OCI-LY1 (cell line): ENCODE results near the gene PRKCA.

Experiments used
- H2AFZ ChIP-seq: fragments of 200-600 bp; sonication (generic), shearing (Covaris generic); 2 replicates; pipeline ENCODE4 v1.6.0; 2014; ENCODE audit warnings: antibody characterized with exemption, mild to moderate bottlenecking, low read length
- H3F3A ChIP-seq: fragments of 200-600 bp; sonication (generic), shearing (Covaris generic); 2 replicates; pipeline ENCODE4 v1.6.0; 2014; ENCODE audit warnings: mild to moderate bottlenecking, antibody characterized with exemption, low read length, moderate library complexity; ENCODE audit not compliant: insufficient read depth
- H3K27ac ChIP-seq: fragments of 200-600 bp; sonication (generic); 2 replicates; pipeline ENCODE4 v1.5.1; 2014; ENCODE audit warnings: low read length, mixed run types, mild to moderate bottlenecking, low read depth; ENCODE audit not compliant: poor library complexity, severe bottlenecking
- H3K27me3 ChIP-seq: fragments of 200-600 bp; sonication (generic); 2 replicates; pipeline ENCODE4 v1.6.0; 2014; ENCODE audit warnings: antibody characterized with exemption, mild to moderate bottlenecking, low read length, moderate library complexity; ENCODE audit not compliant: insufficient read depth
- H3K36me3 ChIP-seq: fragments of 200-600 bp; sonication (generic); 2 replicates; pipeline ENCODE4 v1.6.1; 2014; ENCODE audit warnings: mild to moderate bottlenecking, antibody characterized with exemption, low read length, moderate library complexity, mixed read lengths; ENCODE audit not compliant: insufficient read depth
- H3K4me1 ChIP-seq: fragments of 200-600 bp; sonication (generic); 2 replicates; pipeline ENCODE4 v1.5.1; 2014; ENCODE audit warnings: mild to moderate bottlenecking, low read length, moderate library complexity; ENCODE audit not compliant: insufficient read depth, severe bottlenecking
- H3K4me2 ChIP-seq: fragments of 200-600 bp; sonication (generic), shearing (Covaris generic); 2 replicates; pipeline ENCODE4 v1.6.1; 2014; ENCODE audit warnings: low read length
- H3K4me3 ChIP-seq: fragments of 200-600 bp; sonication (generic); 2 replicates; pipeline ENCODE4 v1.5.1; 2014; ENCODE audit warnings: low read length, low read depth, mild to moderate bottlenecking, mixed read lengths; ENCODE audit not compliant: poor library complexity, severe bottlenecking
- H3K79me2 ChIP-seq: fragments of 200-600 bp; shearing (Covaris generic); 2 replicates; pipeline ENCODE4 v1.6.1; 2016; ENCODE audit warnings: mixed run types, low read length, mixed read lengths; ENCODE audit not compliant: insufficient read depth
- H3K9ac ChIP-seq: fragments of 200-600 bp; sonication (generic), shearing (Covaris generic); 2 replicates; pipeline ENCODE4 v1.6.1; 2014; ENCODE audit warnings: mild to moderate bottlenecking, low read length, mixed read lengths
- H3K9me2 ChIP-seq: fragments of 200-600 bp; sonication (generic), shearing (Covaris generic); 2 replicates; pipeline ENCODE4 v1.6.1; 2014; ENCODE audit warnings: low read depth, mild to moderate bottlenecking, low read length, mixed read lengths
- H3K9me3 ChIP-seq: fragments of 200-600 bp; shearing (Covaris generic); 2 replicates; pipeline ENCODE4 v1.6.1; 2014; ENCODE audit warnings: low read length, mixed read lengths
- H4K20me1 ChIP-seq: fragments of 200-600 bp; sonication (generic), shearing (Covaris generic); 2 replicates; pipeline ENCODE4 v1.6.0; 2016; ENCODE audit warnings: mild to moderate bottlenecking, low read length; ENCODE audit not compliant: insufficient read depth
- EZH2 ChIP-seq: fragments of 200-600 bp; sonication (generic), shearing (Covaris generic); IDR thresholded peaks from 2 replicates; pipeline ENCODE4 v1.8.0; 2017; ENCODE audit warnings: borderline replicate concordance, mixed run types, mild to moderate bottlenecking, antibody characterized with exemption, low read length, moderate library complexity, mixed read lengths
- TF ChIP-seq, protein P1 (sequence below): fragments of 200-600 bp; sonication (generic), shearing (Covaris generic); IDR thresholded peaks from 2 replicates; pipeline ENCODE4 v1.5.1; 2017; ENCODE audit warnings: mild to moderate bottlenecking, antibody characterized with exemption, low read length, moderate library complexity, mixed read lengths

The PRKCA gene

DNA sequence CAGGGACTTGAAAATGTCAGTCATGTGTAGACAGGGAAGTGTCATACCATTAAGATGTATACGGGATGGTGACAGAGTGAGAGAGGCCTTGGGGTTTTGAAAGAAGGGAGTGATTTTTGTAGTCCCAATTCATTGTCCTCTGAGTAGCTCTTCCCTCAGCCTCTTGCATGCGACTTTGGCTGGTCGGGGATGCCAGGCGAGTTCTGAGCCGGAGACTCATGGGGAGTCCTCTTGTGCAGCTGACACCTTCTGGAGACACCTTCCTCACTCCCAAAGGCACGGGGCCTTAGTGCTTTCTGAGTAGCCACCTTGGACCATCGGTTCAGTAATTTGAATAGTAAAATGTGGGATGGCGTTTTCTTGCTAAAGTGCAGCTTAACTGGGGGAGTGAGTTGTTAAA, 144.7 kb downstream of the PRKCA start:
- Histone ChIP-seq H3F3A (peaks cover 3% of the 10 kb centered on the region; the same call in 1 of the 2 replicates), H3K27me3 (no peaks in the 10 kb centered on the region), H3K9me2 (no peaks in the 10 kb centered on the region), H3K4me3 (no peak overlapping the region), H4K20me1 (no peaks in the 10 kb centered on the region), H3K9me3 (peaks cover 9% of the 10 kb centered on the region), H3K4me2 (peak overlapping the region; percentile 13; the same call in 1 of the 2 replicates), H3K4me1 (peaks cover 90% of the 10 kb centered on the region), H2AFZ (no peak overlapping the region), H3K36me3 (peaks cover 30% of the 10 kb centered on the region), H3K27ac (peak overlapping the region; percentile 72), H3K79me2 (no peaks in the 10 kb centered on the region; the same call in 1 of the 2 replicates), H3K9ac (no peak overlapping the region)
- TF ChIP-seq EZH2: no peak
- TF ChIP-seq, protein P1, sequence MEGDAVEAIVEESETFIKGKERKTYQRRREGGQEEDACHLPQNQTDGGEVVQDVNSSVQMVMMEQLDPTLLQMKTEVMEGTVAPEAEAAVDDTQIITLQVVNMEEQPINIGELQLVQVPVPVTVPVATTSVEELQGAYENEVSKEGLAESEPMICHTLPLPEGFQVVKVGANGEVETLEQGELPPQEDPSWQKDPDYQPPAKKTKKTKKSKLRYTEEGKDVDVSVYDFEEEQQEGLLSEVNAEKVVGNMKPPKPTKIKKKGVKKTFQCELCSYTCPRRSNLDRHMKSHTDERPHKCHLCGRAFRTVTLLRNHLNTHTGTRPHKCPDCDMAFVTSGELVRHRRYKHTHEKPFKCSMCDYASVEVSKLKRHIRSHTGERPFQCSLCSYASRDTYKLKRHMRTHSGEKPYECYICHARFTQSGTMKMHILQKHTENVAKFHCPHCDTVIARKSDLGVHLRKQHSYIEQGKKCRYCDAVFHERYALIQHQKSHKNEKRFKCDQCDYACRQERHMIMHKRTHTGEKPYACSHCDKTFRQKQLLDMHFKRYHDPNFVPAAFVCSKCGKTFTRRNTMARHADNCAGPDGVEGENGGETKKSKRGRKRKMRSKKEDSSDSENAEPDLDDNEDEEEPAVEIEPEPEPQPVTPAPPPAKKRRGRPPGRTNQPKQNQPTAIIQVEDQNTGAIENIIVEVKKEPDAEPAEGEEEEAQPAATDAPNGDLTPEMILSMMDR: no peak

DNA sequence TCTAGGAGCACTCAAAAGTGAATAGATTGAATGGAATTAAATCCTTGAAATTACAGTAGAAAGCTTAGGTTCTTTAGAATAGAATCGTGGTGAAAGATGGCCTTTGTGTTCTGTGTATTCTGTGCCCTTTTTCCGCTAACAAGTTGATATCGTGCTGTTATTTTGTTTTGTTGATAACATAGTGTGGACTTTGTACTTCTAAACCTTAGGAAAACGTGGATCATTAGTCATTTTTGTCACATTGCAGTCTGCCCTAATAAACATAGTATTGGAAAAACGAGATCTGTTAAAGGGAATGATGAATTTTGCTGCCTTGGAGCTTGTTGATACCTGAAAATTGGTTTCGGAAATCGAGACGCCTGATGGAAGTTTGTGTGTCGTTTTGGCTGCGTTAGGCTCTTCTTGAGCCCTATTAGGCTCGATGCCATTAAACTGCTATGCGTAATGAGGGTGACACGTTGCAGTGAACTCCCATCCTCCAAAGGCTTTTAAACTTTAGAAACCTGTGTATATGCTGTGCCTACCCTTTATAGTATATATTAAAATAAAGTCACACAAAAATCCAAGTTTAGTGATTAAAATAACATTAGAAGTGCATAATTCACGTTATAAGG, 145.7 kb downstream of the PRKCA start:
- H3K36me3 ChIP-seq: peaks cover 30% of the 10 kb centered on the region
- H3F3A ChIP-seq: no peaks in the 10 kb centered on the region
- no peak overlapping the region for H2AFZ ChIP-seq
- no peak overlapping the region for H3K9ac ChIP-seq
- H3K9me2 ChIP-seq: no peaks in the 10 kb centered on the region
- peak overlapping the region; percentile 72 for H3K27ac ChIP-seq
- peaks cover 83% of the 10 kb centered on the region for H3K4me1 ChIP-seq
- no peaks in the 10 kb centered on the region; the same call in 1 of the 2 replicates for H3K79me2 ChIP-seq
- no peaks in the 10 kb centered on the region for H4K20me1 ChIP-seq
- peaks cover 9% of the 10 kb centered on the region for H3K9me3 ChIP-seq
- H3K4me2 ChIP-seq: no peak overlapping the region
- H3K4me3 ChIP-seq: no peak overlapping the region
- no peaks in the 10 kb centered on the region for H3K27me3 ChIP-seq
- TF ChIP-seq, protein P1: no peak
- no peak for TF ChIP-seq EZH2

DNA sequence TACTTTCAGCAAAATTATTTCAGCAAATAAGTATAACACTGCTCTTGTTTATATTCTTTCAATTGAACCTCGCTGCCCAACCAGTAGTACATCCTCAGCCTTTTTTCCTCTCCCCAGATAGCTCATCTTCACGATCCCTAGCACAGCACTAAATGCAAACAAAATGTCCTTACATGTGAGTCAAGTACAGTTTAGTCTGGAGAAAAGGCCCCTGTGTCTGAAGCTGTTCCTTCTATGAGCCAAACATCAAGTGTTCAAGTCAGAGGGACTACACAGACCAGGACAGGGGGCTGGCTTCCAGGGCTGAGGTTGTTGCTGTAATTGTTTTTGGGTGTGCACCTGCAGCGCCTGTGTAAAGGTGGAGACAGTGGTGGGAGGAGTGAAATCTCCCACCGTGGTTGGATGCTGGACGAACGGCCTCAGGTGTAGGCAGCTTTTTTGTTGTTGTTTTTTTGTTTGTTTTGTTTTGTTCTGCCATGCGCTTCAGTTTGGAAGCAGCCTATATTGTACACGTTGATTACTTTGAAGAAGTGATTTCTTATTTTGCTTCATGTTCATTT, 147.1 kb downstream of the PRKCA start:
- H3K9me3 ChIP-seq: peaks cover 9% of the 10 kb centered on the region
- no peaks in the 10 kb centered on the region for H4K20me1 ChIP-seq
- no peaks in the 10 kb centered on the region for H3K27me3 ChIP-seq
- H3K4me1 ChIP-seq: peaks cover 70% of the 10 kb centered on the region
- H3K36me3 ChIP-seq: peaks cover 18% of the 10 kb centered on the region
- no peak for TF ChIP-seq EZH2
- TF ChIP-seq, protein P1: no peak
- peak overlapping the region; percentile 8; the same call in 1 of the 2 replicates for H3K4me2 ChIP-seq
- H3K79me2 ChIP-seq: no peaks in the 10 kb centered on the region; the same call in 1 of the 2 replicates
- no peak overlapping the region for H2AFZ ChIP-seq
- no peaks in the 10 kb centered on the region for H3F3A ChIP-seq
- H3K9ac ChIP-seq: peak overlapping the region; percentile 31
- no peaks in the 10 kb centered on the region for H3K9me2 ChIP-seq
- H3K27ac ChIP-seq: peak overlapping the region; percentile 81
- H3K4me3 ChIP-seq: no peak overlapping the region
